GM21367 (cell line): ENCODE results near the gene DMWD.
"Not testable (repeated sequence)": the region's sequence is repeated elsewhere in the genome, so short reads cannot be mapped to it uniquely, and the experiment has no call there.

Experiments
- ATAC-seq: cut with Tn5 transposase; IDR thresholded peaks from one replicate; pipeline ENCODE4 v1.9.1; 2021; ENCODE audit not compliant: unreplicated experiment

The DMWD gene

GRCh38 chr19:45752639-45753038 lies 40.0 kb downstream of the DMWD start:
- no peak for ATAC-seq

GRCh38 chr19:45751483-45751882 lies 41.2 kb downstream of the DMWD start:
- ATAC-seq, result not testable (repeated sequence)

- no peak for ATAC-seq
Measured at GRCh38 chr19:45747513-45747912, 45.1 kb downstream of the DMWD start.

- no peak for ATAC-seq
Measured at GRCh38 chr19:45746866-45747265, 45.8 kb downstream of the DMWD start.

- no peak for ATAC-seq
Measured at GRCh38 chr19:45745606-45746005, 47.0 kb downstream of the DMWD start.

GRCh38 chr19:45742969-45743368 lies 49.7 kb downstream of the DMWD start:
- ATAC-seq, result no peak

- ATAC-seq, result no peak
Measured at GRCh38 chr19:45739498-45740439, 52.9 kb downstream of the DMWD start.

- no peak for ATAC-seq
Measured at GRCh38 chr19:45733160-45733810, 59.4 kb downstream of the DMWD start, which contains the start of gene MEIOSIN. TSS of gene MEIOSIN (plus strand) at chr19:45733439. CDS start at chr19:45735377, 1,938 bp downstream.
